OCI-LY7 (cell line): ENCODE results near the gene ANKS1B. TPM values are rescaled to one million over a fixed set of nuclear protein-coding genes. Genes with fewer than 3 reads are reported as not detected.
A peak's percentile ranks its signal among the peaks of the same experiment; 100 is the strongest.

Source experiments
- BruUV-seq: library from RNA; stranded (reverse); fragments of 400-500 nt; replicated peaks from 2 replicates; lab custom pipeline; 2021; lab: Mats Ljungman, UMichigan
- CTCF ChIA-PET: fragments of 300-600 bp; sonication (Branson Sonifier 250); formaldehyde crosslinking; loops from one replicate; lab custom pipeline; 2022; ENCODE audit warnings: antibody characterized with exemption; ENCODE audit not compliant: unreplicated experiment; lab: Charles Lee
- POLR2A ChIA-PET: fragments of 300-600 bp; sonication (Branson Sonifier 250); formaldehyde crosslinking; loops from one replicate; lab custom pipeline; 2022; ENCODE audit warnings: antibody characterized with exemption; lab: Charles Lee
- DNase-seq: peaks from one replicate; pipeline ENCODE4 v3.0.0-alpha.2; 2015; ENCODE audit warnings: low spot score
- H2AFZ ChIP-seq: fragments of 200-600 bp; sonication (generic), shearing (Covaris generic); 2 replicates; pipeline ENCODE4 v1.6.1; 2014; ENCODE audit warnings: mild to moderate bottlenecking, antibody characterized with exemption, low read length, moderate library complexity
- H3K27ac ChIP-seq: fragments of 200-600 bp; sonication (generic); 2 replicates; pipeline ENCODE4 v1.5.1; 2014; ENCODE audit warnings: mixed run types, low read depth, mild to moderate bottlenecking, moderate library complexity, low read length, inconsistent platforms; ENCODE audit not compliant: poor library complexity, severe bottlenecking
- H3K36me3 ChIP-seq: fragments of 200-600 bp; sonication (generic); 2 replicates; pipeline ENCODE4 v1.6.1; 2014; ENCODE audit warnings: mild to moderate bottlenecking, antibody characterized with exemption, low read length, moderate library complexity, mixed read lengths; ENCODE audit not compliant: insufficient read depth
- H3K4me1 ChIP-seq: fragments of 200-600 bp; sonication (generic); 2 replicates; pipeline ENCODE4 v1.5.1; 2014; ENCODE audit warnings: mild to moderate bottlenecking, low read length; ENCODE audit not compliant: insufficient read depth, poor library complexity, severe bottlenecking
- H3K4me2 ChIP-seq: fragments of 200-600 bp; sonication (generic); 2 replicates; pipeline ENCODE4 v1.6.1; 2014; ENCODE audit warnings: mild to moderate bottlenecking, low read length
- H3K4me3 ChIP-seq: fragments of 200-600 bp; sonication (generic); 2 replicates; pipeline ENCODE4 v1.5.1; 2014; ENCODE audit warnings: mild to moderate bottlenecking, low read depth, low read length; ENCODE audit not compliant: poor library complexity, severe bottlenecking
- H3K79me2 ChIP-seq: fragments of 200-600 bp; sonication (generic); 2 replicates; pipeline ENCODE4 v1.6.1; 2016; ENCODE audit warnings: low read depth, mild to moderate bottlenecking, low read length, moderate library complexity, mixed read lengths; ENCODE audit not compliant: insufficient read depth
- H3K9me2 ChIP-seq: fragments of 200-600 bp; sonication (generic); 2 replicates; pipeline ENCODE4 v1.6.1; 2016; ENCODE audit warnings: mild to moderate bottlenecking, low read length, mixed read lengths; ENCODE audit not compliant: insufficient read depth
- H3K9me3 ChIP-seq: fragments of 200-600 bp; sonication (generic); 2 replicates; pipeline ENCODE4 v1.6.1; 2014; ENCODE audit warnings: mild to moderate bottlenecking, mixed run types, low read length, mixed read lengths
- H4K20me1 ChIP-seq: fragments of 200-600 bp; sonication (generic); 2 replicates; pipeline ENCODE4 v1.6.1; 2014; ENCODE audit warnings: mild to moderate bottlenecking, antibody characterized with exemption, low read length, moderate library complexity, mixed read lengths; ENCODE audit not compliant: insufficient read depth
- CTCF ChIP-seq: fragments of 200-600 bp; sonication (generic); conservative IDR thresholded peaks from 2 replicates; pipeline ENCODE4 v1.5.1; 2014; ENCODE audit warnings: mild to moderate bottlenecking, antibody characterized with exemption, low read length, moderate library complexity, mixed read lengths
- EZH2phosphoT487 ChIP-seq: fragments of 200-600 bp; sonication (generic); IDR thresholded peaks from 2 replicates; pipeline ENCODE4 v1.6.1; 2018; ENCODE audit warnings: low read depth, borderline replicate concordance, mild to moderate bottlenecking, mixed run types, antibody characterized with exemption, low read length, moderate library complexity, mixed read lengths
- intact Hi-C: fragments of 100-400 bp; cut with micrococcal nuclease; formaldehyde crosslinking; loops from one replicate; pipeline ENCODE4 v1.10.0; 2022; ENCODE audit not compliant: unreplicated experiment
- total RNA-seq, 2 experiments: library from RNA; depleted of rRNA in 1 of 2; stranded (reverse); fragments of >200 nt in 1 of 2; shearing (Covaris generic) in 1 of 2; gene quantifications; 2 replicates each; pipeline ENCODE4 v1.2.3, GENCODE V29; 2014 to 2022

The ANKS1B gene
- total RNA-seq, 2 experiments from 2014 or later: 2.9 to 6.0 TPM

GRCh38 chr12:99619389-99620158 lies 365.2 kb downstream of the ANKS1B start:
- peaks cover 72% of the 10 kb centered on the region for H3K9me3 ChIP-seq
- POLR2A ChIA-PET: interaction anchor here (0.6 to 1.9 kb wide), 5 partner anchors 8 to 337 kb away, joined by 3 to 4 read pairs (median 3); no protein-coding TSS in a partner anchor
- H3K9me2 ChIP-seq: no peaks in the 10 kb centered on the region
- no TSS peak for BruUV-seq
- H4K20me1 ChIP-seq: no peaks in the 10 kb centered on the region
- H3K27ac ChIP-seq: peak overlapping the region; percentile 22
- no peak overlapping the region for H3K4me2 ChIP-seq
- TF ChIP-seq CTCF (peak; percentile 91), EZH2phosphoT487 (no peak)
- 0 out of 2 replicates have a peak overlapping the region, but pooled peaks have one; percentile 26 for H2AFZ ChIP-seq
- peak; percentile 67 for DNase-seq
- intact Hi-C loops: loop anchor here (1.0 kb wide), 2 partner anchors 226 to 576 kb away; no protein-coding TSS in a partner anchor
- no peak overlapping the region for H3K4me3 ChIP-seq
- H3K4me1 ChIP-seq: no peaks in the 10 kb centered on the region
- H3K79me2 ChIP-seq: no peaks in the 10 kb centered on the region
- CTCF ChIA-PET: interaction anchor here (0.9 to 1.4 kb wide), 3 partner anchors 229 to 576 kb away, joined by 3 to 6 read pairs (median 3); no protein-coding TSS in a partner anchor
- peaks cover 47% of the 10 kb centered on the region for H3K36me3 ChIP-seq

GRCh38 chr12:99618657-99619056 lies 366.1 kb downstream of the ANKS1B start:
- Histone ChIP-seq H2AFZ (0 out of 2 replicates have a peak overlapping the region, but pooled peaks have one; percentile 8), H4K20me1 (no peaks in the 10 kb centered on the region), H3K79me2 (no peaks in the 10 kb centered on the region), H3K36me3 (peaks cover 47% of the 10 kb centered on the region), H3K9me3 (peaks cover 66% of the 10 kb centered on the region), H3K4me2 (no peak overlapping the region), H3K4me3 (no peak overlapping the region), H3K4me1 (no peaks in the 10 kb centered on the region), H3K27ac (peak overlapping the region; percentile 22), H3K9me2 (no peaks in the 10 kb centered on the region)
- no peak for TF ChIP-seq CTCF
- TF ChIP-seq EZH2phosphoT487: no peak
- DNase-seq: no peak
- CTCF ChIA-PET: interaction anchor here (0.7 kb wide), 1 partner anchor 227 kb away, joined by 3 read pairs; no protein-coding TSS in a partner anchor
- POLR2A ChIA-PET: interaction anchor here (0.6 to 1.2 kb wide), 3 partner anchors 18 to 336 kb away, joined by 3 to 5 read pairs (median 3); no protein-coding TSS in a partner anchor
- BruUV-seq: no TSS peak
- intact Hi-C loops: no loop called here
